Right cardiac atrium (tissue), 5 donors: ENCODE measurements around the gene DNAH17. TPM values are rescaled to one million over a fixed set of nuclear protein-coding genes. Genes with fewer than 3 reads are reported as not detected.

Source experiments
- ATAC-seq, 2 donors: fragments of 200-7000 bp; cut with Tn5 transposase; one replicate each; pipeline versions ENCODE4 v1.8.0 to v1.9.1; 2020; ENCODE audit warnings: moderate library complexity in 2 of 2, mild to moderate bottlenecking in 1 of 2
- DNase-seq, 3 donors: peaks; one replicate each; pipeline ENCODE4 v3.0.0-alpha.2; 2020
- H3K27ac ChIP-seq: one replicate; pipeline ENCODE4 v1.5.1; 2013; ENCODE audit warnings: mild to moderate bottlenecking, low read length, control low read depth, moderate library complexity
- H3K27me3 ChIP-seq: one replicate; pipeline ENCODE4 v1.6.1; 2013; ENCODE audit not compliant: control insufficient read depth, insufficient read depth
- H3K4me1 ChIP-seq: one replicate; pipeline ENCODE4 v1.6.1; 2013; ENCODE audit warnings: low read length; ENCODE audit not compliant: control insufficient read depth, insufficient read depth
- H3K4me3 ChIP-seq: one replicate; pipeline ENCODE4 v1.5.1; 2013; ENCODE audit warnings: low read length, control low read depth
- H3K9me3 ChIP-seq: one replicate; pipeline ENCODE4 v1.6.1; 2013; ENCODE audit warnings: low read length; ENCODE audit not compliant: control insufficient read depth
- WGBS: extraction: QIAGEN DNeasy Blood & Tissue Kit; methylation state at CpG from one replicate; pipeline ENCODE4 v1.1.7; 2013; 5-methylcytosine and 5-hydroxymethylcytosine counted together
- intact Hi-C, 4 donors: fragments of 100-400 bp; cut with DNase I; formaldehyde crosslinking; loops; one replicate each; pipeline versions ENCODE4 v1.11.0 to v1.14.0; 2022 to 2023
- polyA plus RNA-seq: library from polyadenylated mRNA; stranded (reverse); fragments of 200-250 nt; gene quantifications from one replicate; pipeline ENCODE4 v1.2.3, GENCODE V29; 2013
- total RNA-seq, 4 donors: library from RNA; stranded (reverse); fragmentation: NEBNext Ultra II Directional; extraction: Animal tissue kit (Norgen Biotek cat#: 25700); gene quantifications; one replicate each; pipeline ENCODE4 v1.2.1, GENCODE V29; 2021
- donor health status: healthy with polysubstance abuse.
- donor health status: DM: no; HTN: yes; CAD: no.
- donor health status: DM: no; HTN: no; CAD: no.
- donor health status: DM: no; HTN: yes; CAD: no; lungs with severe emphysema.
- donor health status: DM: yes; HTN: yes; CAD: no.

DNAH17 gene
- total and polyA plus RNA-seq, 5 donors = 0.06 to 0.28 (median 0.19) TPM; not detected in 1

DNA sequence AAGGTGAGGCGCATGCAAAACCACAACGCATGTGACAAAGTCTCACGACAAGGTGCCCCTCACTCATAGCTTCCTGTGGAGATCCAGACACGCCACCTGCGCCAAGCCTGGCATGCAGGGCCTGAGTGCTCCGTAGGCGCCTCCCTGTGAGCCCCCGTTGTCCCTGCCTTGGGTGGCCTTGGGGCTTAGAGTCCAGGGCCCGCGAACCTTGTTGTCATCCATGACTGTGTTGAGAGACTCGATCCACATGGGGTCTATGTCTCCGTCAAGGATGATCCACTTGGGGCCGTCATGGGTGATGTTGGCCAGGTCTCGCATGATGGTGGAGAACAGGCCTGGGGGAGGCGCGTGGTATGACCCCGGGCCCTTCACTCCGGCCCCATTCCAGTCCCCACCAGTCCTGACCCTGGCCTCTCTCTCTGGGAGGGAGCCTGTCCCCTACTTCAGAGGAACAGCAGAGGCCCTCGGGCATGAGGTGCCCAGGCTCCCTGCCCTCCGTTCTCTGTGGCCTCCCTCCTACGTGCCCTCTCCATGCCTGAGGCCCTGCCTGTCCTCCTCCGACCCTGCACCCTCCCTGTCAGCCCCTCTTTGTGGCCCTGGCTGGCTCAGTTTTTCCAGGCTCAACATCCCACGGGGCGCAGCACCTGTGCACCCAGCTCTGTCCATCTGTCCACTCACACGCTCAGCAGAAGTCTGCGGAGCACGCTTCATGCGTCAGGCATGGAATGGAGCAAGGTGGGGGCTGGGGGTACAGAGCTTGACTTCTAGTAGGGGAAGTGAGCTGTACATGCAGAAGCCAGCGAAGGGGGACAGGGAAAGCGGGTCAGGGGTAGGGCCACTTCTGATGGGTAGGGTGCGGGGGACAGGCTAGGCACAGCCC, 85.7 kb downstream of the DNAH17 start:
- no peak for ATAC-seq
- H3K4me1 ChIP-seq = no peaks in the 10 kb centered on the region
- no peaks in the 10 kb centered on the region for H3K27me3 ChIP-seq
- peak in 2 of 3 donors; percentile 28 to 40 for DNase-seq
- intact Hi-C loops = loop anchor here in 1 of 4 donors (5.0 kb wide), 1 partner anchor 306 kb away; no protein-coding TSS in a partner anchor
- H3K9me3 ChIP-seq = no peaks in the 10 kb centered on the region
- 93% methylated on average over 31 of the region's 31 CpGs for WGBS
- no peak overlapping the region for H3K27ac ChIP-seq
- no peak overlapping the region for H3K4me3 ChIP-seq

DNA sequence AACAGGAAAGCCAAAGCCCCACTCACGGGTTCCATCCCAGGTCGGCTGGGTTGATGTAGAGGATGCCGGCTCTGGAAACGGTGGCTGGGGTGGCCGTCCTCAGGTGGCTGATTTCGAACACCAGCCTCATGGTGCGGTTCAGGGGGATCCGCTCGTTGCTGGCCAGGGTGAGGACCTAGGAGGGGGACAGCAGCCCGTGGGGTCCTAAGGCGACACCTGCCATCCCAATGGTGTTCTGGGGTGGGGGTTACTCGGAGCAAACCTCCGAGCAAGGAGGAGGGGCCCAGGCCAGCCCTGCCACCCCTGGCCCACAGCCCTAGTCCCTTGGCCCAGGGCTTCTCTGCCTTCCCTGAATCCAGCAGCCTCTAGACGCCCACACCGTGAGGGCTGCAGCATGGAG, 86.5 kb downstream of the DNAH17 start:
- intact Hi-C loops = loop anchor here in 1 of 4 donors (5.0 kb wide), 1 partner anchor 307 kb away; no protein-coding TSS in a partner anchor

DNA sequence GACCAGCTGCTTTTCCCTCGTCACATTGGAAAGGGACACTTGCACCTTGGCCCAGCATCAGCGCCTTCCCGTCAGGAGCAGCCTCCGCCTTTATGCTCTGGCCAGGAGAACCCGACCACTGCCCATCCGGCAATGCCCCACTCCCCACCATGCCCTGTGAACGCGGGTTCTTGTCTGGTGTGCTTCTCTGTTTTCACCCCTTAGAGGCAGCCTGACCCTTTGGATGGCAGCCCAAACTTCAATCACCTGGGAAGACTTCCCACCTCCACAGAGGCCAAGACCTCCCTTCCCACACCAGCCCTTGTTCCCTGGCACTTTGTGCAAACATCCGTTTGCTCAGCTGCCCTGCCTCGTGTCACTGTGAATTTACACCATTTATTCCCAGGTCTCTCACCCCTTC, 87.0 kb downstream of the DNAH17 start:
- no peaks in the 10 kb centered on the region for H3K9me3 ChIP-seq
- no peak for ATAC-seq
- 79% methylated on average over 10 of the region's 10 CpGs for WGBS
- DNase-seq = peak in 2 of 3 donors; percentile 23 to 35
- H3K27me3 ChIP-seq = no peaks in the 10 kb centered on the region
- H3K4me1 ChIP-seq = no peaks in the 10 kb centered on the region
- no peak overlapping the region for H3K4me3 ChIP-seq
- intact Hi-C loops = loop anchor here in 1 of 4 donors (5.0 kb wide), 1 partner anchor 307 kb away; no protein-coding TSS in a partner anchor
- no peak overlapping the region for H3K27ac ChIP-seq

More for the DNA sequence above, 86.5 kb downstream of the DNAH17 start:
- DNase-seq = peak in 1 of 3 donors; percentile 21
- H3K27ac ChIP-seq = no peak overlapping the region
- H3K4me1 ChIP-seq = no peaks in the 10 kb centered on the region
- no peaks in the 10 kb centered on the region for H3K27me3 ChIP-seq
- ATAC-seq = no peak
- no peak overlapping the region for H3K4me3 ChIP-seq
- WGBS = 90% methylated on average over 15 of the region's 15 CpGs
- H3K9me3 ChIP-seq = no peaks in the 10 kb centered on the region

DNA sequence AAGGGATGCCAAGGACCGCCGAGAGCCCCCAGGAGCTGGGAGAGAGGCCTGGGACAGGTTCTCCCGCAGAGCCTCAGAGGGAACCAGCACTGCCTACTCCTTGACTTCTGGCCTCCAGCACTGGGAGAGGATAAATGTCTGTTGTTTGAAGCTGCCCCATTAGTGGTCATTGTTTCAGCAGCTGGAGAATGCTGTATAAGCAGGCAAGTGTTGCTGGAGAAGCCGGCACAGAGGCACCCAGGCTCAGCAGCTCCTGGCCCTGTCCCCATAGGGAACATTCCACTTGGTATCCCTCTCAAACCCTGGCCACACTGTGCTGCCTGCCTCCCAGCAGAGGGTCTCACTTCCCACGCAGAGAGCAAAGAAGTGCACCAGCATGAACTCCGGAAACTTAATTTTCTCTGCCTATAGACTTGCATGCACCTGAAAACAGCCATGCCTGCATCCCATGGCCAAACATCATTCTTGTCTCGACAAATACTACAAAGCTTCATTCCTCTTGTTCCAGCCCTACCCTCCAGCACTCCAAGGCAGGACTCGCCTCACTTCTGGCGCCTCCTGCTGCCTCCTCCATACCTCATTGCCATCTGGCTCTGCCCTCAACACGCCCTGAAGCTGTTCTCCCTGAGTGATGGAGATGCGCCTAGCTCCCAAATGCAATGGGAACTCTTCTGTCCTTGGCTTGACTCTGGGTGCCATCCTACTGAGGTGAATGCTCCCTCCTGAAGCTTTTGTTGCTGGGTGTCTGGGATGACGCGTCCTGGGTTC, 88.1 kb downstream of the DNAH17 start:
- no peak for ATAC-seq
- DNase-seq = peak in 1 of 3 donors; percentile 18
- no peak overlapping the region for H3K4me3 ChIP-seq
- 88% methylated on average over 13 of the region's 13 CpGs for WGBS
- peaks cover 3% of the 10 kb centered on the region for H3K4me1 ChIP-seq
- no peaks in the 10 kb centered on the region for H3K9me3 ChIP-seq
- H3K27me3 ChIP-seq = no peaks in the 10 kb centered on the region
- intact Hi-C loops = no loop called here
- no peak overlapping the region for H3K27ac ChIP-seq

DNA sequence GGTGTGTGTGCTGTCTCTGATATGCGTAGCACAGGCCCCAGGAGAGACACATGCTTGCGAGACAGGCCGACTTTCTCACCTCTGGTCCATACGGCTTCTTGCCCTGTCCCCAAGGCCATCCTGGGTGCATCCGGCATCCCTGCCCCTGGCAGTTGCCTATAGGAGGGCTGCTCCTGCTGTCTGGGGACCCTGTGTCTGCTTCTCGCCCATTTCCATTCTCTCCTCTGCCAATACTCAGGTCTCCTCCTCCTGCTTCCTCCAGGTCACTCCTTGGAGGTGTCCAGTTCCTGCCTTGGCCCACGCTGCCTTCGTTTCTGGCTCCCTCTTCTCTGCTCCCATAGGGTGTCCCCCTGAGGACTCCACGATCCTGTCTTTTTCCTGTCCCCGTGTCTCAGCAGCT, 89.0 kb downstream of the DNAH17 start:
- H3K27me3 ChIP-seq = no peaks in the 10 kb centered on the region
- intact Hi-C loops = no loop called here
- 66% methylated on average over 10 of the region's 10 CpGs for WGBS
- ATAC-seq = no peak
- H3K9me3 ChIP-seq = no peaks in the 10 kb centered on the region
- no peak overlapping the region for H3K4me3 ChIP-seq
- peak in 1 of 3 donors; percentile 19 for DNase-seq
- peaks cover 3% of the 10 kb centered on the region for H3K4me1 ChIP-seq
- H3K27ac ChIP-seq = no peak overlapping the region

DNA sequence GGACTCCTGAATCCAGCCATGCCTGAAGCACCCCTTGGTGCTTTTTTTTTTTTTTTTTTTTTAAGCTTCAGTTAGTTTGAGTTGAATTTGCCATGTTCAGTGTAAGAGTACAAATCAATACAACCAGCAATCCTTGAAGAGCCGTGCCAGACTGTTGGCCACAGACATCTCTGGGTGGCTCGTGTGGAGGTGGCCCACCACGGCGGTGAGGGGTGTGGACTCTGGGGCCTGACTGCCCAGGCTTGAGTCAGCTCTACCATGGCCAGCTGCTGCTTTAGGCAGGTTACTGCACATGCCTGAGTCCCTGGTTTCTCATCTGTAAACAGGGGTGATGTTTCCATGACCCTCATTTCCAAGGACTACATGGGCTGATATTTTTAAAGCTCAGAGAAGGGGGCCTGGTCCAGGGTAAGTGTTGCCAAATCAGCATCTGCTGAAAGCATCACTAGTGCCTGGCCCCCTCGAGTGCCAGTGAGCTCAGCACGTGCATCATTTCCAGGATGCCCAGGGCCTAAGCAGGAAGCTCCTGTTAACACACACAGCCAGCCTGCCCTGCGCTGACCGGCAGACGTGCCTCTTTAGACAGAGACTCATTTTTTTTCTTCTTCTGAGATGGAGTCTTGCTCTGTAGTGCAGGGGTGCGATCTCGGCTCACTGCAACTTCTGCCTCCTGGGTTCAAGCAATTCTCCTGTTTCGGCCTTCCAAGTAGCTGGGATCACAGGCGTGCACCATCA, 90.1 kb downstream of the DNAH17 start:
- DNase-seq = peak in 1 of 3 donors; percentile 39
- Histone ChIP-seq H3K27ac (no peak overlapping the region), H3K4me3 (no peak overlapping the region), H3K27me3 (no peaks in the 10 kb centered on the region), H3K9me3 (no peaks in the 10 kb centered on the region), H3K4me1 (peaks cover 3% of the 10 kb centered on the region)
- 78% methylated on average over 13 of the region's 13 CpGs for WGBS
- ATAC-seq = no peak
- intact Hi-C loops = no loop called here

DNA sequence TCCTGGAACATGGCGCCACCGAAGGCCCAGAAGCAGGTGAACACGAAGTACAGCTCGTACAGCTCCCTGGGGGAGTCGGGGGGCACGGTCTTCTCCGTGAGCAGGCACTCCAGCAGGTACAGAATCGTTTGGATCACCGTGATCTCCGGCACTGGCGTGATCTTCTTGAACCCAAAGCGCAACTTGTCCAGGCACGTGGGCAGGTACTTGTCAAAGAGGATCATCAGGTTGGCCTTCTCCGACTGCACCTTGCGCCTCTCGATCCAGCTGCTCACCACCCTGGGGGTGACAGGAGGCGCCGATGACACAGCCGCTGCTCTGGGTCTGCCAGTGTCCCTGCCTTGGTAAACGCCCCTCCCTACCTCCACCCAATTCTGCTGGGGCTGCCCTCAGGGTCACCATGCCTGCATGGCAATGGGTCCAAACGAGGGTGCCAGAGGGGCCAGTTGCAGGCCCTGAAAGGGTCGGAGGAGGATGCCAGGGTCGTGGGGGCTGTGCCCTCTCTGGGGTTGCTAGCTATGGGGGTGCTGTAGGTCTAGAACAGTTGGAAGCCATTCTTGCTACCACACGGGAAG, 90.9 kb downstream of the DNAH17 start:
- WGBS = 97% methylated on average over 24 of the region's 24 CpGs
- ATAC-seq (no peak), DNase-seq (peak in 1 of 3 donors; percentile 40)
- no peaks in the 10 kb centered on the region for H3K9me3 ChIP-seq
- intact Hi-C loops = no loop called here
- no peak overlapping the region for H3K27ac ChIP-seq
- H3K4me3 ChIP-seq = no peak overlapping the region
- H3K4me1 ChIP-seq = peaks cover 3% of the 10 kb centered on the region
- H3K27me3 ChIP-seq = no peaks in the 10 kb centered on the region

DNA sequence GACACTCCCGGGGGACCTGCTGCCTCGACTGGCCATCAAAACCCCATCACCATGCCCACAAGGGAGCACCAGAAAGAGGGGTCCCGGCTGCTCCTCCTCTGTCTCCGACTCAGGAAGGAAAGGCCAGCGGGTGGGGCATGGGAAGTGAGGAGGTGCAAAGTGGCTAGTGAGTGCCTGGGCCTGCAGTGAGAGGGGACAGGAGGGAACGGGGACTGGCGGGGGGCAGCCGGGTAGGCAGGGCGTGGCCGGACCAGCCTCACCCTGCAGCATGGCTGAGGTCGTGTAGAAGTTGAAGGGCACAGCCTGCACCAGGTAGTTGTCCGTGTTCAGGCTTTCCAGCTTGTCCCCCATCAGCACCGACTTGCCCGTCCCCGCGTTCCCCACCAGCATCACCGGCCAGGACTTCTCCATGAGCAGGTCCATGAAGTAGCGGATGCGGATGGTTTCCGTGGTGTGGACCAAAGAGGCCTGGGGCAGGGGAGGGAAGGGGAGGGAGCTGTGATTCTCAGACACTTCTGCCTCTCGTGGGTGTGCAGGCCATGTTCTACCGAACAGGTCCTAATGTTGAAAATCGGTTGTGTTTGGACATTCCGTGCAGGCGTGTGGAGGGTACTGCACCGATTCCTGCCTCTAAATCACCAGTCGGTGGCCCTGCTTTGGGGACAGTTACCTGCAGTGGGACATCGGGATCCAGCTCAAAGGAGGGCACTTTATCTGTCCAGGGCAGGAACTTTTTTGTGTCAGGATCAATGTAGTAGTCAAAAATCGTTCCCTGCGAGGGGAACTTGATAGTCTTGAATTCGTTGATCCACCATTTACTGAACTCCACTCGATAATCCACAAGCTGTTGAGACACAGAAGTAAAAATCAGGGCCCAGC, 91.7 kb downstream of the DNAH17 start:
- H3K9me3 ChIP-seq = no peaks in the 10 kb centered on the region
- DNase-seq (no peak), ATAC-seq (peak in 1 of 2 donors; percentile 12)
- no peak overlapping the region for H3K4me3 ChIP-seq
- H3K27me3 ChIP-seq = no peaks in the 10 kb centered on the region
- H3K27ac ChIP-seq = no peak overlapping the region
- intact Hi-C loops = no loop called here
- H3K4me1 ChIP-seq = peaks cover 3% of the 10 kb centered on the region
- WGBS = 73% methylated on average over 32 of the region's 32 CpGs

DNA sequence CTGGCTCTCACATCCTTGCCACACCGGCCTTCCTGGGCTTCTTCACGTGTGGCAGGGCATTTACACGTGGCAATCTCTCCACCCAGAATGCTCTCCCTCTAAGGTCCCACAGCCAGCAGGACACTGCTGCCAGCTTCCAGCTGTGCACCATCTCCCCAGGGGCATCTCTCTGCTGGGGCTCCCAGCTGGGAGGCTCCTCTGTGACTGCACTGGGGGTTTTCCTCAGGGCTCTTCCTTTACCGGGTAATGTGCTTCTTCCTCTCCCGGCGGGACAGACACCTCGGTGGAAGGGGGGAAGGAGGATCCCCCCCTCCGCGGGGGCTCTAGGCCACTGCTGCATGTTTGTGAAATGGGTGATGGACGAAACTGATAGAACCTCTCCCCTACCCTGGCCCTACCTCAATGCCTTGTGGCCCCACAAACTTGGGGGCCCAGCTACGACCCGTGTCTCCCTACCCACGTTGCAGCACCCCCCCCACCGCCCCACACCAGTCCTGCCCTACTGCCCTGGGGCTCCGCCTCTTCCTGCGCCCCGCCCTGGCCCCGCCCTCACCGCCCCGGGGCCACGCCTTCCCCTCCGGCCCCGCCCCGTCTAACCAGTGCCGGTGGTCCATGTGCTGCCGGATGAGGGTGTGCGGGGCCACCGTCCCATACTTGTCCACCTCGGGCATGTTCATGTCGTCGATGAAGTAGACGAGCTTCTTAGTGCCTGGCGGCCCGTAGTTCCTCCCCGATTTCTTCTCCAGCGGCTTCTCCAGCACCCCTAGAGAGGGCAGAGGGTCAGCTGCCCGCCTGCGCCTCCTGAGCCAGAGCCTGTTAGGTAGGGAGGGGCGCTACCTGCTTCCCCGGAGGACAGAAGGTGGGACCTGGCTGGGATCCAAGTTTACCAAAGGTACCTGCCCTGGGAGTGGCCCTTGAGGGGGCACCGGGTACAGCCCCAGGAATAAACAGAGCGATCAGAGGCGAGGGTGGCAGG, 92.6 kb downstream of the DNAH17 start:
- H3K27ac ChIP-seq = no peak overlapping the region
- peak; percentile 50 to 87 for ATAC-seq
- DNase-seq = peak in 1 of 3 donors; percentile 71
- H3K4me1 ChIP-seq = peaks cover 3% of the 10 kb centered on the region
- H3K9me3 ChIP-seq = no peaks in the 10 kb centered on the region
- H3K4me3 ChIP-seq = peak overlapping the region; percentile 23
- WGBS = 15% methylated on average over 43 of the region's 43 CpGs
- H3K27me3 ChIP-seq = no peaks in the 10 kb centered on the region
- intact Hi-C loops = no loop called here
